CD14-positive monocyte (primary cell): Measurements from ENCODE around the gene FOS. TPM values are rescaled to one million over a fixed set of nuclear protein-coding genes. Genes with fewer than 3 reads are reported as not detected.

ENCODE experiments used
- DNase-seq, 3 donors: peaks; one replicate each; pipeline ENCODE4 v3.0.0-alpha.2; 2011 to 2022
- H2AFZ ChIP-seq: 2 replicates; pipeline ENCODE4 v1.6.0; 2012; ENCODE audit warnings: mild to moderate bottlenecking, low read depth, low read length, inconsistent platforms; ENCODE audit not compliant: insufficient read depth, poor library complexity, severe bottlenecking
- H3K27ac ChIP-seq, 2 donors: 1 replicate in 1 of 2; 2 replicates in 1 of 2; pipeline ENCODE4 v1.5.1; 2012 to 2013; ENCODE audit warnings: low read length in 2 of 2, control low read depth in 1 of 2, inconsistent platforms in 1 of 2, low read depth in 1 of 2, mild to moderate bottlenecking in 1 of 2
- H3K27me3 ChIP-seq, 2 donors: one replicate each; pipeline versions ENCODE4 v1.6.0 to v1.6.1; 2011 to 2013; ENCODE audit warnings: low read length in 2 of 2; ENCODE audit not compliant: control insufficient read depth in 2 of 2, insufficient read depth in 2 of 2
- H3K36me3 ChIP-seq, 2 donors: replicated peaks in 1 of 2; 1 replicate in 1 of 2; 2 replicates in 1 of 2; pipeline versions ENCODE4 v1.5.1 to v1.6.1; 2012 to 2013; ENCODE audit warnings: low read length in 2 of 2, control low read depth in 1 of 2, inconsistent platforms in 1 of 2, mild to moderate bottlenecking in 1 of 2; ENCODE audit not compliant: insufficient read depth in 2 of 2, control insufficient read depth in 1 of 2
- H3K4me1 ChIP-seq, 2 donors: 1 replicate in 1 of 2; 2 replicates in 1 of 2; pipeline versions ENCODE4 v1.5.1 to v1.6.1; 2012 to 2013; ENCODE audit warnings: low read length in 2 of 2, control low read depth in 1 of 2, inconsistent platforms in 1 of 2, mild to moderate bottlenecking in 1 of 2, moderate library complexity in 1 of 2; ENCODE audit not compliant: insufficient read depth in 2 of 2, control insufficient read depth in 1 of 2
- H3K4me2 ChIP-seq: replicated peaks from 2 replicates; pipeline ENCODE3; 2012; ENCODE audit warnings: low read length, moderate library complexity, mild to moderate bottlenecking; ENCODE audit not compliant: poor library complexity, severe bottlenecking; ENCODE audit errors: extremely low read depth
- H3K4me3 ChIP-seq, 3 experiments: fragments of 200-600 bp in 1 of 3; sonication (generic) in 1 of 3; replicated peaks in 1 of 3; 1 replicate in 2 of 3; 2 replicates in 1 of 3; pipeline ENCODE4 v1.5.1; 2011 to 2013; ENCODE audit warnings: low read length in 3 of 3, mild to moderate bottlenecking in 3 of 3, control low read depth in 2 of 3, low read depth in 2 of 3, inconsistent platforms in 1 of 3, moderate library complexity in 1 of 3
- H3K79me2 ChIP-seq: 2 replicates; pipeline ENCODE4 v1.6.0; 2012; ENCODE audit warnings: mild to moderate bottlenecking, control low read depth, inconsistent platforms, low read length, moderate library complexity; ENCODE audit not compliant: insufficient read depth
- H3K9ac ChIP-seq: 2 replicates; pipeline ENCODE4 v1.6.0; 2017; ENCODE audit warnings: low read length, mild to moderate bottlenecking; ENCODE audit not compliant: insufficient read depth, poor library complexity, severe bottlenecking
- H3K9me3 ChIP-seq, 2 donors: replicated peaks in 1 of 2; 1 replicate in 1 of 2; 2 replicates in 1 of 2; pipeline versions ENCODE4 v1.5.1 to v1.6.1; 2012 to 2013; ENCODE audit warnings: low read length in 2 of 2, control low read depth in 1 of 2; ENCODE audit not compliant: control insufficient read depth in 1 of 2, insufficient read depth in 1 of 2
- H4K20me1 ChIP-seq: 2 replicates; pipeline ENCODE4 v1.6.0; 2012; ENCODE audit warnings: mild to moderate bottlenecking, low read length, control low read depth, moderate library complexity; ENCODE audit not compliant: insufficient read depth
- H3K27ac Mint-ChIP-seq, 7 donors: one replicate each; pipeline ENCODE4 v1.8.0; 2020; ENCODE audit warnings: mild to moderate bottlenecking in 7 of 7, mixed read lengths in 7 of 7, moderate library complexity in 6 of 7, inconsistent platforms in 2 of 7
- H3K27me3 Mint-ChIP-seq, 3 donors: one replicate each; pipeline ENCODE4 v1.8.0; 2021 to 2022; ENCODE audit warnings: low read depth in 3 of 3, mild to moderate bottlenecking in 3 of 3, mixed read lengths in 3 of 3, moderate library complexity in 3 of 3, inconsistent platforms in 1 of 3
- H3K36me3 Mint-ChIP-seq, 2 donors: one replicate each; pipeline ENCODE4 v1.8.0; 2020; ENCODE audit warnings: mixed read lengths in 2 of 2, inconsistent platforms in 1 of 2, mild to moderate bottlenecking in 1 of 2
- H3K4me1 Mint-ChIP-seq: one replicate; pipeline ENCODE4 v1.8.0; 2020; ENCODE audit warnings: mild to moderate bottlenecking, mixed read lengths
- H3K4me3 Mint-ChIP-seq, 2 donors: one replicate each; pipeline ENCODE4 v1.8.0; 2020; ENCODE audit warnings: mild to moderate bottlenecking in 2 of 2, mixed read lengths in 2 of 2, moderate library complexity in 1 of 2
- H3K9me3 Mint-ChIP-seq, 7 donors: one replicate each; pipeline ENCODE4 v1.8.0; 2020 to 2022; ENCODE audit warnings: mixed read lengths in 7 of 7, mild to moderate bottlenecking in 6 of 7, moderate library complexity in 6 of 7, inconsistent platforms in 2 of 7
- CTCF ChIP-seq: fragments of 200-600 bp; IDR thresholded peaks from one replicate; pipeline ENCODE4 v1.8.0; 2022; ENCODE audit warnings: antibody characterized with exemption, mild to moderate bottlenecking
- WGBS: methylation state at CpG from one replicate; pipeline ENCODE4 v1.1.5; 2013; ENCODE audit warnings: missing lambda C conversion rate; ENCODE audit not compliant: insufficient coverage; 5-methylcytosine and 5-hydroxymethylcytosine counted together
- intact Hi-C, 2 donors: fragments of 100-400 bp; cut with micrococcal nuclease; formaldehyde crosslinking; loops; one replicate each; pipeline versions ENCODE4 v1.15.0 to v1.15.1; 2023
- polyA plus RNA-seq, 3 donors: library from polyadenylated mRNA; depleted of rRNA in 1 of 3; unstranded in 2 of 3; stranded (reverse) in 1 of 3; fragments of 300-500 nt in 2 of 3; fragments of >200 nt in 1 of 3; fragmentation: Illumina TruSeq in 2 of 3; gene quantifications; 1 replicate in 2 of 3; 2 replicates in 1 of 3; pipeline ENCODE4 v1.2.3, GENCODE V29; 2012 to 2021

The FOS gene
- polyA plus RNA-seq, 3 donors, result 4,403 to 5,159 (median 4,841) TPM

GRCh38 chr14:75271514-75271913 is 7.1 kb upstream of the FOS start:
- TF ChIP-seq CTCF, result no peak
- Histone ChIP-seq H3K9ac (no peak overlapping the region), H2AFZ (no peak overlapping the region), H3K36me3 (no peaks in the 10 kb centered on the region), H3K9me3 (no peaks in the 10 kb centered on the region), H3K79me2 (no peaks in the 10 kb centered on the region), H3K4me1 (peaks cover 71 to 78% of the 10 kb centered on the region in 2 donors), H3K27ac (no peak overlapping the region), H3K4me3 (no peak overlapping the region), H3K4me2 (no peak overlapping the region), H4K20me1 (no peaks in the 10 kb centered on the region), H3K27me3 (no peaks in the 10 kb centered on the region)
- Mint-ChIP-seq H3K4me3 (no peak overlapping the region), H3K9me3 (peaks cover 0 to 1% (median 0%) of the 10 kb centered on the region in 7 donors), H3K4me1 (peaks cover 71% of the 10 kb centered on the region), H3K27ac (peak overlapping the region in 1 of 7 donors; percentile 100), H3K36me3 (peaks cover 5 to 8% of the 10 kb centered on the region in 2 donors), H3K27me3 (peaks cover 0 to 6% (median 1%) of the 10 kb centered on the region in 3 donors)
- DNase-seq, result no peak
- intact Hi-C loops, result no loop called here
- WGBS, result 100% methylated on average over 3 of the region's 9 CpGs

GRCh38 chr14:75273272-75274049 is 5.2 kb upstream of the FOS start:
- H3K4me2 ChIP-seq, result no peak overlapping the region
- H3K9me3 ChIP-seq, result no peaks in the 10 kb centered on the region
- peaks cover 73 to 75% of the 10 kb centered on the region in 2 donors for H3K4me1 ChIP-seq
- H3K27me3 ChIP-seq, result no peaks in the 10 kb centered on the region
- peaks cover 0 to 2% (median 0%) of the 10 kb centered on the region in 7 donors for H3K9me3 Mint-ChIP-seq
- H3K36me3 ChIP-seq, result no peaks in the 10 kb centered on the region
- WGBS, result 94% methylated on average over 7 of the region's 13 CpGs
- no peak overlapping the region for H3K4me3 Mint-ChIP-seq
- H3K27ac ChIP-seq, result peak overlapping the region; percentile 92 to 98
- H2AFZ ChIP-seq, result no peak overlapping the region
- peaks cover 64% of the 10 kb centered on the region for H3K4me1 Mint-ChIP-seq
- peak overlapping the region; percentile 99 for H3K9ac ChIP-seq
- peak overlapping the region; percentile 97 to 100 (median 99) for H3K27ac Mint-ChIP-seq
- H3K36me3 Mint-ChIP-seq, result peaks cover 7 to 12% of the 10 kb centered on the region in 2 donors
- H3K79me2 ChIP-seq, result no peaks in the 10 kb centered on the region
- H3K4me3 ChIP-seq, result no peak overlapping the region
- H3K27me3 Mint-ChIP-seq, result peaks cover 0 to 8% (median 1%) of the 10 kb centered on the region in 3 donors
- peak; percentile 76 to 84 (median 83) for DNase-seq
- H4K20me1 ChIP-seq, result peaks cover 9% of the 10 kb centered on the region
- no peak for TF ChIP-seq CTCF
- intact Hi-C loops, result no loop called here
